K562 (cell line): ENCODE results near the gene SLC41A3. TPM values are rescaled to one million over a fixed set of nuclear protein-coding genes. Genes with fewer than 3 reads are reported as not detected.

ENCODE experiments used
- CHD7 ChIP-seq: fragments of 200-600 bp; sonication (generic); IDR thresholded peaks from one replicate; pipeline ENCODE4 v1.6.1; 2012; ENCODE audit warnings: mild to moderate bottlenecking, low read depth, low read length, inconsistent platforms
- RHOXF2B ChIP-seq: fragments of 250-450 bp; sonication (Bioruptor Pico); conservative IDR thresholded peaks from 2 replicates; pipeline ENCODE4 v1.5.1; 2021
- SAFB ChIP-seq: fragments of 200-400 bp; formaldehyde crosslinking; IDR thresholded peaks from 2 replicates; pipeline ENCODE4 v1.6.1; 2017; ENCODE audit warnings: low read depth, low read length, borderline replicate concordance
- polyA plus RNA-seq, 8 experiments: library from polyadenylated mRNA; depleted of rRNA in 4 of 8; stranded (reverse) in 5 of 8; unstranded in 3 of 8; fragments of >200 nt; fragmentation: Nextera tagmentation in 2 of 8; fragmentation: Illumina TruSeq in 1 of 8; extraction: Ambion mirVana in 2 of 8; extraction: Trizol in 1 of 8; gene quantifications; 2 replicates each; pipeline versions ENCODE4 v1.2.1 to v1.2.3, GENCODE V29; 2011 to 2014; ENCODE audit warnings: inconsistent platforms in 1 of 8, missing spikeins in 1 of 8
- total RNA-seq, 7 experiments: library from RNA; depleted of rRNA in 6 of 7; stranded (reverse); fragments of >200 nt in 6 of 7; fragmentation: Illumina TruSeq in 2 of 7; extraction: Trizol in 2 of 7; gene quantifications; 2 replicates each; pipeline versions ENCODE4 v1.2.1 to v1.2.3, GENCODE V29; 2011 to 2021; ENCODE audit warnings: low replicate concordance in 1 of 7

SLC41A3 gene
- total and polyA plus RNA-seq, 9 of the 15 experiments (the other 6 are each of a cell fraction or from before 2014, with no cell fraction given), result 4.1 to 20.7 (median 11.2) TPM

GRCh38 chr3:126051741-126052140, 32.2 kb downstream of the SLC41A3 start (continued):
- TF ChIP-seq CHD7, result no peak
- TF ChIP-seq SAFB, result no peak
- no peak for TF ChIP-seq RHOXF2B (CRISPR knock-in tag)
